K562 (cell line): Measurements from ENCODE around the gene BTBD3. TPM values are rescaled to one million over a fixed set of nuclear protein-coding genes. Genes with fewer than 3 reads are reported as not detected.

Source experiments
- ATAC-seq: fragments of 200-7000 bp; cut with Tn5 transposase; 3 replicates; pipeline ENCODE4 v1.9.1; 2020; ENCODE audit warnings: moderate library complexity
- BruUV-seq: library from RNA; stranded (reverse); fragments of 400-500 nt; replicated peaks from 2 replicates; lab custom pipeline; 2021; lab: Mats Ljungman, UMichigan
- CTCF ChIA-PET: fragments of 300-600 bp; formaldehyde crosslinking; extraction: SDS; loops from one replicate; lab custom pipeline; 2021; ENCODE audit warnings: low intra/inter-chr PET ratio; lab: Yijun Ruan, JAX
- POLR2A ChIA-PET: fragments of 300-600, 350-650 bp; sonication (Branson Sonifier 250); formaldehyde crosslinking; extraction: SDS; loops from one replicate; lab custom pipeline; 2021; ENCODE audit warnings: antibody characterized with exemption, inconsistent platforms; lab: Yijun Ruan, JAX
- DNase-seq, 4 experiments: peaks; one replicate each; pipeline versions ENCODE4 v3.0.0 to v3.0.0-alpha.2; 2011 to 2018; ENCODE audit warnings: low spot score in 3 of 4, mixed read lengths in 3 of 4; ENCODE audit errors: extremely low read depth in 1 of 4
- FAIRE-seq: peaks from 2 replicates; lab custom pipeline; 2011; peaks lifted over from hg19 to GRCh38; lab: Jason Lieb, UNC
- H2AFZ ChIP-seq: 2 replicates; pipeline ENCODE4 v1.6.0; 2011; ENCODE audit warnings: low read depth, low read length, control low read depth, inconsistent platforms
- H3K27ac ChIP-seq: fragments of 200-600 bp; 3 replicates; pipeline ENCODE4 v1.8.0; 2011; ENCODE audit warnings: low read depth, mild to moderate bottlenecking, control low read depth, inconsistent platforms, low read length, moderate library complexity, mixed read lengths; ENCODE audit errors: extremely low read depth
- H3K27me3 ChIP-seq, 2 experiments: fragments of 300-600 bp in 1 of 2; 2 replicates in 1 of 2; 3 replicates in 1 of 2; pipeline versions ENCODE4 v1.6.0 to v1.8.0; 2011; ENCODE audit warnings: inconsistent platforms in 2 of 2, low read length in 2 of 2, mild to moderate bottlenecking in 1 of 2, mixed read lengths in 1 of 2, moderate library complexity in 1 of 2; ENCODE audit not compliant: control insufficient read depth in 2 of 2, insufficient read depth in 2 of 2
- H3K36me3 ChIP-seq: fragments of 300-600 bp; 3 replicates; pipeline ENCODE4 v1.8.0; 2011; ENCODE audit warnings: mild to moderate bottlenecking, low read length, inconsistent platforms; ENCODE audit not compliant: control insufficient read depth, insufficient read depth
- H3K4me1 ChIP-seq, 2 experiments: fragments of 200-600 bp in 1 of 2; replicated peaks in 1 of 2; 2 replicates in 1 of 2; 3 replicates in 1 of 2; pipeline versions ENCODE4 v1.5.1 to v1.8.0; 2011; ENCODE audit warnings: inconsistent platforms in 2 of 2, low read length in 2 of 2, mild to moderate bottlenecking in 1 of 2, mixed read lengths in 1 of 2, moderate library complexity in 1 of 2; ENCODE audit not compliant: control insufficient read depth in 2 of 2, insufficient read depth in 2 of 2
- H3K4me2 ChIP-seq: 2 replicates; pipeline ENCODE4 v1.6.1; 2011; ENCODE audit warnings: low read length, control low read depth, inconsistent platforms, mixed read lengths; ENCODE audit not compliant: insufficient read depth
- H3K4me3 ChIP-seq: fragments of 200-600 bp; sonication (generic), shearing (Covaris generic); 2 replicates; pipeline ENCODE4 v1.5.1; 2016; ENCODE audit warnings: control low read depth, inconsistent platforms
- H3K79me2 ChIP-seq: fragments of 200-600 bp; 3 replicates; pipeline ENCODE4 v1.8.0; 2011; ENCODE audit warnings: low read length, inconsistent platforms; ENCODE audit not compliant: control insufficient read depth, insufficient read depth
- H3K9ac ChIP-seq, 2 experiments: 2 replicates each; pipeline versions ENCODE4 v1.6.0 to v1.6.1; 2011; ENCODE audit warnings: low read depth in 2 of 2, low read length in 2 of 2, control low read depth in 1 of 2, inconsistent platforms in 1 of 2, mild to moderate bottlenecking in 1 of 2, mixed read lengths in 1 of 2; ENCODE audit not compliant: insufficient read depth in 1 of 2
- H3K9me1 ChIP-seq: one replicate; pipeline ENCODE4 v1.6.0; 2011; ENCODE audit warnings: inconsistent platforms, mild to moderate bottlenecking, low read length, moderate library complexity; ENCODE audit not compliant: control insufficient read depth, insufficient read depth
- H3K9me3 ChIP-seq: replicated peaks from 2 replicates; pipeline ENCODE4 v1.5.1; 2011; ENCODE audit warnings: low read depth, low read length, inconsistent platforms; ENCODE audit not compliant: control insufficient read depth, insufficient read depth
- H4K20me1 ChIP-seq: replicated peaks from 2 replicates; pipeline ENCODE4 v1.6.1; 2011; ENCODE audit warnings: low read length, inconsistent platforms, mixed read lengths; ENCODE audit not compliant: control insufficient read depth, insufficient read depth
- BDP1 ChIP-seq: IDR thresholded peaks from 3 replicates; pipeline ENCODE4 v1.6.1; 2011; ENCODE audit not compliant: insufficient read length, insufficient read depth
- FOXA3 ChIP-seq, 2 experiments: fragments of 450-650 bp in 1 of 2; sonication (generic) in 1 of 2; formaldehyde crosslinking; IDR thresholded peaks in 1 of 2; conservative IDR thresholded peaks in 1 of 2; 2 replicates each; pipeline versions ENCODE4 v1.4.0 to v1.8.0; 2020 to 2022; ENCODE audit warnings: mild to moderate bottlenecking in 2 of 2, missing genetic modification reagents in 1 of 2
- HSF4 ChIP-seq: fragments of 250-450 bp; sonication (Bioruptor Pico); IDR thresholded peaks from 2 replicates; pipeline ENCODE4 v2.1.2; 2022; ENCODE audit warnings: mild to moderate bottlenecking, moderate library complexity, borderline replicate concordance
- ZNF644 ChIP-seq: fragments of 200-800 bp; sonication (Bioruptor generic); IDR thresholded peaks from 2 replicates; pipeline ENCODE4 v1.6.1; 2016; ENCODE audit warnings: low read depth, missing genetic modification characterization, missing compliant biosample characterization
- ZNF764 ChIP-seq: fragments of 250-450 bp; sonication (Bioruptor Pico); IDR thresholded peaks from 2 replicates; pipeline ENCODE4 v1.4.0; 2020; ENCODE audit warnings: low read depth, mild to moderate bottlenecking, moderate library complexity
- in situ Hi-C: fragments of 300-500 bp; cut with MboI; formaldehyde crosslinking; loops from 4 replicates; pipeline ENCODE4 v1.15.0; 2018; ENCODE audit warnings: inconsistent platforms, mixed read lengths
- intact Hi-C: fragments of 100-400 bp; cut with micrococcal nuclease; formaldehyde crosslinking; loops from 2 replicates; pipeline ENCODE4 v1.14.2; 2022
- polyA plus RNA-seq, 8 experiments: library from polyadenylated mRNA; depleted of rRNA in 4 of 8; stranded (reverse) in 5 of 8; unstranded in 3 of 8; fragments of >200 nt; fragmentation: Nextera tagmentation in 2 of 8; fragmentation: Illumina TruSeq in 1 of 8; extraction: Ambion mirVana in 2 of 8; extraction: Trizol in 1 of 8; gene quantifications; 2 replicates each; pipeline versions ENCODE4 v1.2.1 to v1.2.3, GENCODE V29; 2011 to 2014; ENCODE audit warnings: inconsistent platforms in 1 of 8, missing spikeins in 1 of 8
- total RNA-seq, 7 experiments: library from RNA; depleted of rRNA in 6 of 7; stranded (reverse); fragments of >200 nt in 6 of 7; fragmentation: Illumina TruSeq in 2 of 7; extraction: Trizol in 2 of 7; gene quantifications; 2 replicates each; pipeline versions ENCODE4 v1.2.1 to v1.2.3, GENCODE V29; 2011 to 2021; ENCODE audit warnings: low replicate concordance in 1 of 7
- TF ChIP-seq, protein P1 (sequence below): fragments of 250-450 bp; sonication (Bioruptor Pico); IDR thresholded peaks from 2 replicates; pipeline ENCODE4 v1.4.0; 2020; ENCODE audit warnings: mild to moderate bottlenecking
- TF ChIP-seq, protein P2 (sequence below): fragments of 250-450 bp; sonication (Bioruptor Pico); IDR thresholded peaks from 2 replicates; pipeline ENCODE4 v1.8.0; 2021; ENCODE audit warnings: borderline replicate concordance, mild to moderate bottlenecking, moderate library complexity; ENCODE audit not compliant: poor library complexity, severe bottlenecking
- TF ChIP-seq, protein P3 (sequence below): fragments of 200-600 bp; sonication (generic); IDR thresholded peaks from one replicate; pipeline ENCODE4 v1.6.1; 2012; ENCODE audit warnings: mild to moderate bottlenecking, low read depth, low read length, inconsistent platforms

BTBD3 gene
- total and polyA plus RNA-seq, 9 of the 15 experiments (the other 6 are each of a cell fraction or from before 2014, with no cell fraction given) = 1.8 to 11.4 (median 6.4) TPM

DNA sequence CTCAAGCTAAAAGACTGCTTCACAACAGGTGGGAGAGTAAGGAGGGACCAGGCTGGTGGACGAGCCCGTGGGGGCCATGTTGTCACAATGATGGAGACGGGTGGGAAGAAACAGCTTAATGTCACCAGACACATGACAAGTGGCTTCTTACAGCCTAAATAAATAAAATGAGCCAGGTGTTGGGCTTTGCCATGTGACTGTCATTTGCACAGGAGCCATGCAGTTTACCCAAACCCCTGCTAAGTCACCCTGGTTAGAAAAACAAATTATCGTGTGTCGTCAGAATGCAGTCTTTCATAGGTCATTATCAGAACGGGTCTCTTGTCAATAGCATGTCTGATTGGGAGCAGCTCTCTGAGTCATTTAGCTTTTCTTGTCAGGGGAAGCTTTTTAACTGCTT, 18.5 kb downstream of the BTBD3 start (continued):
- TF ChIP-seq, protein P1, sequence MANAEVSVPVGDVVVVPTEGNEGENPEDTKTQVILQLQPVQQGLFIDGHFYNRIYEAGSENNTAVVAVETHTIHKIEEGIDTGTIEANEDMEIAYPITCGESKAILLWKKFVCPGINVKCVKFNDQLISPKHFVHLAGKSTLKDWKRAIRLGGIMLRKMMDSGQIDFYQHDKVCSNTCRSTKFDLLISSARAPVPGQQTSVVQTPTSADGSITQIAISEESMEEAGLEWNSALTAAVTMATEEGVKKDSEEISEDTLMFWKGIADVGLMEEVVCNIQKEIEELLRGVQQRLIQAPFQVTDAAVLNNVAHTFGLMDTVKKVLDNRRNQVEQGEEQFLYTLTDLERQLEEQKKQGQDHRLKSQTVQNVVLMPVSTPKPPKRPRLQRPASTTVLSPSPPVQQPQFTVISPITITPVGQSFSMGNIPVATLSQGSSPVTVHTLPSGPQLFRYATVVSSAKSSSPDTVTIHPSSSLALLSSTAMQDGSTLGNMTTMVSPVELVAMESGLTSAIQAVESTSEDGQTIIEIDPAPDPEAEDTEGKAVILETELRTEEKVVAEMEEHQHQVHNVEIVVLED = no peak
- TF ChIP-seq BDP1 = no peak
- TF ChIP-seq HSF4 (CRISPR knock-in tag) = no peak
- no peak for TF ChIP-seq ZNF764
- TF ChIP-seq, all 486 proteins: peak for 0

DNA sequence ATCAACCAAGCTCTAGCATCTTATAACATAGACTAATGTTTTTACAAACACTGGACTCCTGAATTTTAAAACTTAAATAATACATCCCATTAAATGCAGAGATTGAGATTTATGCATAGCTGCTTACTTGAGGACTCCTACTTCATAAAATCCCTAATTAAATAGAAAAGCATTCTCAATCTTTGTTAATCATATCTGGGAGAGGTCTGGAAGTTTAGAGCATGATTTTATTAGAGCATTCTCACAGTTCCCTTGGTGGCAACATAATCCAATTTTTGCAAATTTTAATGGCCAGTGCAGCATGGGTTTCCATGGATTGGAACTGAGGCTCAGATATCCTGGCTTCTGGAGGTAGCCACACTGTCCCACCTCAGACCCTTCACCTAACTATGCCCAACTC, 19.5 kb downstream of the BTBD3 start:
- ATAC-seq (no peak), DNase-seq (no peak), FAIRE-seq (no peak)
- Histone ChIP-seq H3K4me2 (no peak overlapping the region), H3K4me3 (no peak overlapping the region), H4K20me1 (no peaks in the 10 kb centered on the region), H3K9ac (no peak overlapping the region), H3K9me1 (no peaks in the 10 kb centered on the region), H3K36me3 (no peaks in the 10 kb centered on the region), H3K4me1 (no peaks in the 10 kb centered on the region), H3K27ac (no peak overlapping the region), H3K79me2 (no peaks in the 10 kb centered on the region), H2AFZ (no peak overlapping the region), H3K9me3 (no peaks in the 10 kb centered on the region), H3K27me3 (no peaks in the 10 kb centered on the region)
- no TSS peak for BruUV-seq
- ChIA-PET POLR2A (no interaction called here), CTCF (no interaction called here)
- intact Hi-C loops (no loop called here), in situ Hi-C loops (no loop called here)
- TF ChIP-seq FOXA3 (CRISPR knock-in tag; conservative IDR thresholded peaks at IDR 0.05 in 1 of 2, IDR thresholded peaks at IDR 0.05 in 1 of 2) = no peak
- TF ChIP-seq, protein P2, sequence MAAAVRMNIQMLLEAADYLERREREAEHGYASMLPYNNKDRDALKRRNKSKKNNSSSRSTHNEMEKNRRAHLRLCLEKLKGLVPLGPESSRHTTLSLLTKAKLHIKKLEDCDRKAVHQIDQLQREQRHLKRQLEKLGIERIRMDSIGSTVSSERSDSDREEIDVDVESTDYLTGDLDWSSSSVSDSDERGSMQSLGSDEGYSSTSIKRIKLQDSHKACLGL = no peak
- no peak for TF ChIP-seq ZNF644 (tag)
- TF ChIP-seq, protein P3, sequence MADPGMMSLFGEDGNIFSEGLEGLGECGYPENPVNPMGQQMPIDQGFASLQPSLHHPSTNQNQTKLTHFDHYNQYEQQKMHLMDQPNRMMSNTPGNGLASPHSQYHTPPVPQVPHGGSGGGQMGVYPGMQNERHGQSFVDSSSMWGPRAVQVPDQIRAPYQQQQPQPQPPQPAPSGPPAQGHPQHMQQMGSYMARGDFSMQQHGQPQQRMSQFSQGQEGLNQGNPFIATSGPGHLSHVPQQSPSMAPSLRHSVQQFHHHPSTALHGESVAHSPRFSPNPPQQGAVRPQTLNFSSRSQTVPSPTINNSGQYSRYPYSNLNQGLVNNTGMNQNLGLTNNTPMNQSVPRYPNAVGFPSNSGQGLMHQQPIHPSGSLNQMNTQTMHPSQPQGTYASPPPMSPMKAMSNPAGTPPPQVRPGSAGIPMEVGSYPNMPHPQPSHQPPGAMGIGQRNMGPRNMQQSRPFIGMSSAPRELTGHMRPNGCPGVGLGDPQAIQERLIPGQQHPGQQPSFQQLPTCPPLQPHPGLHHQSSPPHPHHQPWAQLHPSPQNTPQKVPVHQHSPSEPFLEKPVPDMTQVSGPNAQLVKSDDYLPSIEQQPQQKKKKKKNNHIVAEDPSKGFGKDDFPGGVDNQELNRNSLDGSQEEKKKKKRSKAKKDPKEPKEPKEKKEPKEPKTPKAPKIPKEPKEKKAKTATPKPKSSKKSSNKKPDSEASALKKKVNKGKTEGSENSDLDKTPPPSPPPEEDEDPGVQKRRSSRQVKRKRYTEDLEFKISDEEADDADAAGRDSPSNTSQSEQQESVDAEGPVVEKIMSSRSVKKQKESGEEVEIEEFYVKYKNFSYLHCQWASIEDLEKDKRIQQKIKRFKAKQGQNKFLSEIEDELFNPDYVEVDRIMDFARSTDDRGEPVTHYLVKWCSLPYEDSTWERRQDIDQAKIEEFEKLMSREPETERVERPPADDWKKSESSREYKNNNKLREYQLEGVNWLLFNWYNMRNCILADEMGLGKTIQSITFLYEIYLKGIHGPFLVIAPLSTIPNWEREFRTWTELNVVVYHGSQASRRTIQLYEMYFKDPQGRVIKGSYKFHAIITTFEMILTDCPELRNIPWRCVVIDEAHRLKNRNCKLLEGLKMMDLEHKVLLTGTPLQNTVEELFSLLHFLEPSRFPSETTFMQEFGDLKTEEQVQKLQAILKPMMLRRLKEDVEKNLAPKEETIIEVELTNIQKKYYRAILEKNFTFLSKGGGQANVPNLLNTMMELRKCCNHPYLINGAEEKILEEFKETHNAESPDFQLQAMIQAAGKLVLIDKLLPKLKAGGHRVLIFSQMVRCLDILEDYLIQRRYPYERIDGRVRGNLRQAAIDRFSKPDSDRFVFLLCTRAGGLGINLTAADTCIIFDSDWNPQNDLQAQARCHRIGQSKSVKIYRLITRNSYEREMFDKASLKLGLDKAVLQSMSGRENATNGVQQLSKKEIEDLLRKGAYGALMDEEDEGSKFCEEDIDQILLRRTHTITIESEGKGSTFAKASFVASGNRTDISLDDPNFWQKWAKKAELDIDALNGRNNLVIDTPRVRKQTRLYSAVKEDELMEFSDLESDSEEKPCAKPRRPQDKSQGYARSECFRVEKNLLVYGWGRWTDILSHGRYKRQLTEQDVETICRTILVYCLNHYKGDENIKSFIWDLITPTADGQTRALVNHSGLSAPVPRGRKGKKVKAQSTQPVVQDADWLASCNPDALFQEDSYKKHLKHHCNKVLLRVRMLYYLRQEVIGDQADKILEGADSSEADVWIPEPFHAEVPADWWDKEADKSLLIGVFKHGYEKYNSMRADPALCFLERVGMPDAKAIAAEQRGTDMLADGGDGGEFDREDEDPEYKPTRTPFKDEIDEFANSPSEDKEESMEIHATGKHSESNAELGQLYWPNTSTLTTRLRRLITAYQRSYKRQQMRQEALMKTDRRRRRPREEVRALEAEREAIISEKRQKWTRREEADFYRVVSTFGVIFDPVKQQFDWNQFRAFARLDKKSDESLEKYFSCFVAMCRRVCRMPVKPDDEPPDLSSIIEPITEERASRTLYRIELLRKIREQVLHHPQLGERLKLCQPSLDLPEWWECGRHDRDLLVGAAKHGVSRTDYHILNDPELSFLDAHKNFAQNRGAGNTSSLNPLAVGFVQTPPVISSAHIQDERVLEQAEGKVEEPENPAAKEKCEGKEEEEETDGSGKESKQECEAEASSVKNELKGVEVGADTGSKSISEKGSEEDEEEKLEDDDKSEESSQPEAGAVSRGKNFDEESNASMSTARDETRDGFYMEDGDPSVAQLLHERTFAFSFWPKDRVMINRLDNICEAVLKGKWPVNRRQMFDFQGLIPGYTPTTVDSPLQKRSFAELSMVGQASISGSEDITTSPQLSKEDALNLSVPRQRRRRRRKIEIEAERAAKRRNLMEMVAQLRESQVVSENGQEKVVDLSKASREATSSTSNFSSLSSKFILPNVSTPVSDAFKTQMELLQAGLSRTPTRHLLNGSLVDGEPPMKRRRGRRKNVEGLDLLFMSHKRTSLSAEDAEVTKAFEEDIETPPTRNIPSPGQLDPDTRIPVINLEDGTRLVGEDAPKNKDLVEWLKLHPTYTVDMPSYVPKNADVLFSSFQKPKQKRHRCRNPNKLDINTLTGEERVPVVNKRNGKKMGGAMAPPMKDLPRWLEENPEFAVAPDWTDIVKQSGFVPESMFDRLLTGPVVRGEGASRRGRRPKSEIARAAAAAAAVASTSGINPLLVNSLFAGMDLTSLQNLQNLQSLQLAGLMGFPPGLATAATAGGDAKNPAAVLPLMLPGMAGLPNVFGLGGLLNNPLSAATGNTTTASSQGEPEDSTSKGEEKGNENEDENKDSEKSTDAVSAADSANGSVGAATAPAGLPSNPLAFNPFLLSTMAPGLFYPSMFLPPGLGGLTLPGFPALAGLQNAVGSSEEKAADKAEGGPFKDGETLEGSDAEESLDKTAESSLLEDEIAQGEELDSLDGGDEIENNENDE = no peak
